ENCODE measurements around the gene QTRT2. TPM values are rescaled to one million over a fixed set of nuclear protein-coding genes. Genes with fewer than 3 reads are reported as not detected.
A peak's percentile ranks its signal among the peaks of the same experiment; 100 is the strongest.

QTRT2 gene
- total RNA-seq, 1 donor, result 23.7 TPM

GRCh38 chr3:114089675-114090074 lies 33.1 kb downstream of the QTRT2 start:
- TF ChIP-seq, protein P1, sequence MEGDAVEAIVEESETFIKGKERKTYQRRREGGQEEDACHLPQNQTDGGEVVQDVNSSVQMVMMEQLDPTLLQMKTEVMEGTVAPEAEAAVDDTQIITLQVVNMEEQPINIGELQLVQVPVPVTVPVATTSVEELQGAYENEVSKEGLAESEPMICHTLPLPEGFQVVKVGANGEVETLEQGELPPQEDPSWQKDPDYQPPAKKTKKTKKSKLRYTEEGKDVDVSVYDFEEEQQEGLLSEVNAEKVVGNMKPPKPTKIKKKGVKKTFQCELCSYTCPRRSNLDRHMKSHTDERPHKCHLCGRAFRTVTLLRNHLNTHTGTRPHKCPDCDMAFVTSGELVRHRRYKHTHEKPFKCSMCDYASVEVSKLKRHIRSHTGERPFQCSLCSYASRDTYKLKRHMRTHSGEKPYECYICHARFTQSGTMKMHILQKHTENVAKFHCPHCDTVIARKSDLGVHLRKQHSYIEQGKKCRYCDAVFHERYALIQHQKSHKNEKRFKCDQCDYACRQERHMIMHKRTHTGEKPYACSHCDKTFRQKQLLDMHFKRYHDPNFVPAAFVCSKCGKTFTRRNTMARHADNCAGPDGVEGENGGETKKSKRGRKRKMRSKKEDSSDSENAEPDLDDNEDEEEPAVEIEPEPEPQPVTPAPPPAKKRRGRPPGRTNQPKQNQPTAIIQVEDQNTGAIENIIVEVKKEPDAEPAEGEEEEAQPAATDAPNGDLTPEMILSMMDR (IDR thresholded peaks at IDR 0.05; ENCODE audit: insufficient read depth, low read length), result no peak
- no peak for DNase-seq (ENCODE audit: low read depth)
- no peak overlapping the region for H3K4me3 ChIP-seq (ENCODE audit: low read depth, low read length)

- TF ChIP-seq, protein P1 (IDR thresholded peaks at IDR 0.05; ENCODE audit: insufficient read depth, low read length), result no peak
- peak; percentile 48 for DNase-seq (ENCODE audit: low read depth)
- no peak overlapping the region for H3K4me3 ChIP-seq (ENCODE audit: low read depth, low read length)
These were observed 35.8 kb downstream of the QTRT2 start for GRCh38 chr3:114092151-114093015.

- H3K4me3 ChIP-seq (ENCODE audit: low read depth, low read length), result no peak overlapping the region
- TF ChIP-seq, protein P1 (IDR thresholded peaks at IDR 0.05; ENCODE audit: insufficient read depth, low read length), result no peak
- DNase-seq (ENCODE audit: low read depth), result peak; percentile 18
These were observed 36.5 kb downstream of the QTRT2 start for GRCh38 chr3:114093016-114093380.

GRCh38 chr3:114093596-114093995 lies 37.1 kb downstream of the QTRT2 start:
- peak; percentile 85 for DNase-seq (ENCODE audit: low read depth)
- TF ChIP-seq, protein P1 (IDR thresholded peaks at IDR 0.05; ENCODE audit: insufficient read depth, low read length), result no peak
- H3K4me3 ChIP-seq (ENCODE audit: low read depth, low read length), result no peak overlapping the region

DNA sequence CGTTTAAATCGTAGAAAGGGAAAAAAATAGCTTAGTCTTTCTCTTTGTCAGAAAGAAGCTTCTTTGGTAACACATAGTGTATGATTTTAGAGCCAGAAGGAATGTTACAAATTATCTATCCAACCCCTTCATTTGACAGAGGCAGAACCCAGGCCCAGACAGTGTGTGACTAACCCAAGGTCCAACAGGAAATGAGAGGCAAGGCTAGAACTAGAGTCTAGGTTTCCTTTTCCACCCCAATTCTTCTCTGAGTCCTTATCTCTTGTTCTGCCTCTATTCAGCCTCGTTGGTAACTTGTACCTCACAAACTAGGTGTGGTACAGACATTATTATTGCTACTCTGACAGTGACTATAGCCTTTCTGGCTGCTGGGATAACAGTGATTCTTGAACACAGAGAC lies 39.3 kb downstream of the QTRT2 start:
- H3K4me3 ChIP-seq (ENCODE audit: low read depth, low read length), result no peak overlapping the region
- TF ChIP-seq, protein P1 (IDR thresholded peaks at IDR 0.05; ENCODE audit: insufficient read depth, low read length), result no peak
- DNase-seq (ENCODE audit: low read depth), result peak; percentile 7

- no peak for DNase-seq (ENCODE audit: low read depth)
- TF ChIP-seq, protein P1 (IDR thresholded peaks at IDR 0.05; ENCODE audit: insufficient read depth, low read length), result no peak
These were observed 44.6 kb downstream of the QTRT2 start for GRCh38 chr3:114101101-114101500.

More at GRCh38 chr3:114101101-114101500, 44.6 kb downstream of the QTRT2 start:
- H3K4me3 ChIP-seq (ENCODE audit: low read depth, low read length), result no peak overlapping the region

Data from fibroblast of the aortic adventitia (primary cell).